Esophagus muscularis mucosa (tissue), 3 donors: ENCODE measurements around the gene ST3GAL5.

Source experiments
- POLR2A ChIP-seq: fragments of 450-650 bp; IDR thresholded peaks from one replicate; pipeline ENCODE4 v1.6.1; 2017; ENCODE audit warnings: antibody characterized with exemption, moderate library complexity, mild to moderate bottlenecking, low read depth
- TF ChIP-seq, protein P1 (sequence below), 3 experiments: fragments of 200-600 bp in 2 of 3; fragments of 450-650 bp in 1 of 3; sonication (generic) in 2 of 3; IDR thresholded peaks; one replicate each; pipeline ENCODE4 v1.5.1; 2017 to 2019; ENCODE audit warnings: antibody characterized with exemption in 3 of 3, mild to moderate bottlenecking in 2 of 3, moderate library complexity in 1 of 3

DNA sequence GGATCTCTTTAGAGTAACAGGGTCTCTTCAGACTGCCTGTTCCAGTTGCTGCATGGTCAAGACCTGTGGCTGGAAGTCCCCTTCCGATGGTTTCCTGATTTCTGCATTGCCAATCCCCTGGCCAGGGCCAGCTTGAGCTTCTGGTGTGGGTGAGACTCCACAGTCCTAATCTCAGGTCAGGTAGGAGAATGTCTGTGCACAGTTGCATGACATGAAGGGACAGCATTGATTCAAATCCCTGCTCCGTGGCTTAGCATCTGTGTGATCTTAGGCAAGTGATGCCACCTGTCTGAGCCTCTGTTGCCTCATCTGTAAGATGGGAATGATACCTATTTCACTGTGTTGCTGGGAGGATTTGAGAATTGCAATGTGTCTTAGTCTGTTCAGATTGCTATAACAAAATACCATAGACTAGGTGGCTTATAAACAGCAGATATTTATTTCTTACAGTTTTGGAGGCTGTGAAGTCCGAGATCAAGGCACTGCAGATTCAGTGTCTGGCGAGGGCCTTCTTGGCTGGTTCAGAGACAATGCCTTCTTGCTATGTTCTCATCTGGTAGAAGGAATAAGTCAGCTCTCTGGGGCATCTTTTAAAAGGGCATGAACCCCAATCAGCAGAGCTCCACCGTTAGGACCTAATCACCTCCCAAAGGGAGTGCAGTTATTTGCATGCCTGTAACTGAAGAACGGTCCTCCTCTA is 68.8 kb downstream of the ST3GAL5 start:
- TF ChIP-seq, protein P1, sequence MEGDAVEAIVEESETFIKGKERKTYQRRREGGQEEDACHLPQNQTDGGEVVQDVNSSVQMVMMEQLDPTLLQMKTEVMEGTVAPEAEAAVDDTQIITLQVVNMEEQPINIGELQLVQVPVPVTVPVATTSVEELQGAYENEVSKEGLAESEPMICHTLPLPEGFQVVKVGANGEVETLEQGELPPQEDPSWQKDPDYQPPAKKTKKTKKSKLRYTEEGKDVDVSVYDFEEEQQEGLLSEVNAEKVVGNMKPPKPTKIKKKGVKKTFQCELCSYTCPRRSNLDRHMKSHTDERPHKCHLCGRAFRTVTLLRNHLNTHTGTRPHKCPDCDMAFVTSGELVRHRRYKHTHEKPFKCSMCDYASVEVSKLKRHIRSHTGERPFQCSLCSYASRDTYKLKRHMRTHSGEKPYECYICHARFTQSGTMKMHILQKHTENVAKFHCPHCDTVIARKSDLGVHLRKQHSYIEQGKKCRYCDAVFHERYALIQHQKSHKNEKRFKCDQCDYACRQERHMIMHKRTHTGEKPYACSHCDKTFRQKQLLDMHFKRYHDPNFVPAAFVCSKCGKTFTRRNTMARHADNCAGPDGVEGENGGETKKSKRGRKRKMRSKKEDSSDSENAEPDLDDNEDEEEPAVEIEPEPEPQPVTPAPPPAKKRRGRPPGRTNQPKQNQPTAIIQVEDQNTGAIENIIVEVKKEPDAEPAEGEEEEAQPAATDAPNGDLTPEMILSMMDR (IDR thresholded peaks at IDR 0.05): no peak
- TF ChIP-seq POLR2A: no peak
